Middle frontal gyrus (tissue), 1 donor: Measurements from ENCODE around the gene HOMER3.
A peak's percentile ranks its signal among the peaks of the same experiment; 100 is the strongest.
"Not testable (repeated sequence)": the region's sequence is repeated elsewhere in the genome, so short reads cannot be mapped to it uniquely, and the experiment has no call there.

Experiments used
- DNase-seq: peaks from one replicate; pipeline ENCODE4 v3.0.0-alpha.2; 2015; ENCODE audit warnings: low spot score; ENCODE audit errors: extremely low spot score

HOMER3 gene

GRCh38 chr19:18902519-18902918, 38.5 kb downstream of the HOMER3 start:
- not testable (repeated sequence) for DNase-seq

GRCh38 chr19:18901491-18901890, 39.5 kb downstream of the HOMER3 start:
- no peak for DNase-seq

GRCh38 chr19:18900700-18901481, 40.1 kb downstream of the HOMER3 start:
- no peak for DNase-seq

GRCh38 chr19:18899624-18900560, 41.1 kb downstream of the HOMER3 start:
- no peak for DNase-seq

- DNase-seq, result no peak
These were observed 42.2 kb downstream of the HOMER3 start for GRCh38 chr19:18898607-18899408.

- DNase-seq, result no peak
These were observed 42.9 kb downstream of the HOMER3 start for GRCh38 chr19:18898081-18898606.

- DNase-seq, result no peak
These were observed 43.7 kb downstream of the HOMER3 start for GRCh38 chr19:18897094-18898029.

- DNase-seq, result no peak
These were observed 44.6 kb downstream of the HOMER3 start for GRCh38 chr19:18896421-18896841.

- peak; percentile 64 for DNase-seq
These were observed 45.1 kb downstream of the HOMER3 start, which contains the start of gene CERS1 for GRCh38 chr19:18895824-18896341. TSS of gene CERS1 (minus strand) at chr19:18896158. CDS start at chr19:18896072, 86 bp downstream.

- DNase-seq, result peak; percentile 51
These were observed 45.8 kb downstream of the HOMER3 start for GRCh38 chr19:18895038-18895823.

- DNase-seq, result peak; percentile 82
These were observed 46.6 kb downstream of the HOMER3 start for GRCh38 chr19:18894254-18895037.

GRCh38 chr19:18893587-18894253, 47.3 kb downstream of the HOMER3 start:
- DNase-seq, result no peak

GRCh38 chr19:18889949-18890745, 50.9 kb downstream of the HOMER3 start:
- DNase-seq, result no peak

- no peak for DNase-seq
These were observed 54.0 kb downstream of the HOMER3 start for GRCh38 chr19:18886972-18887371.

GRCh38 chr19:18883526-18884304, 57.3 kb downstream of the HOMER3 start:
- no peak for DNase-seq

GRCh38 chr19:18881491-18881890, 59.5 kb downstream of the HOMER3 start:
- no peak for DNase-seq
